Left kidney (tissue), 2 donors: ENCODE measurements around the gene MTG2. TPM values are rescaled to one million over a fixed set of nuclear protein-coding genes. Genes with fewer than 3 reads are reported as not detected.

ENCODE experiments used
- DNase-seq: peaks from one replicate; pipeline ENCODE4 v3.0.0-alpha.2; 2013
- polyA plus RNA-seq: library from polyadenylated mRNA; unstranded; fragments of 120-200 nt; gene quantifications from one replicate; pipeline ENCODE4 v1.2.1, GENCODE V29; 2013; ENCODE audit not compliant: insufficient read length

MTG2 gene
- polyA plus RNA-seq, 1 donor = 38.3 TPM

- DNase-seq = no peak
These were observed 756 bp downstream of the MTG2 start for GRCh38 chr20:62183426-62184142.

- no peak for DNase-seq
These were observed 3.2 kb downstream of the MTG2 start for GRCh38 chr20:62186096-62186426.

- no peak for DNase-seq
These were observed 4.3 kb downstream of the MTG2 start for GRCh38 chr20:62186887-62187866.

GRCh38 chr20:62190639-62191411 is 8.0 kb downstream of the MTG2 start:
- no peak for DNase-seq

GRCh38 chr20:62191781-62192559 is 9.1 kb downstream of the MTG2 start:
- DNase-seq = no peak

GRCh38 chr20:62192635-62193034 is 9.8 kb downstream of the MTG2 start:
- DNase-seq = no peak

- DNase-seq = no peak
These were observed 10.5 kb downstream of the MTG2 start for GRCh38 chr20:62193079-62194025.

GRCh38 chr20:62195075-62195405 is 12.2 kb downstream of the MTG2 start:
- DNase-seq = no peak

GRCh38 chr20:62195736-62196135 is 12.9 kb downstream of the MTG2 start:
- no peak for DNase-seq

GRCh38 chr20:62196286-62196685 is 13.5 kb downstream of the MTG2 start:
- no peak for DNase-seq

- DNase-seq = no peak
These were observed 14.5 kb downstream of the MTG2 start for GRCh38 chr20:62197311-62197710.

- no peak for DNase-seq
These were observed 15.0 kb downstream of the MTG2 start for GRCh38 chr20:62197801-62198200.

- no peak for DNase-seq
These were observed 15.7 kb downstream of the MTG2 start for GRCh38 chr20:62198496-62198895.

GRCh38 chr20:62198931-62199330 is 16.1 kb downstream of the MTG2 start:
- no peak for DNase-seq

- no peak for DNase-seq
These were observed 17.8 kb downstream of the MTG2 start for GRCh38 chr20:62200491-62201172.

GRCh38 chr20:62201173-62202082 is 18.6 kb downstream of the MTG2 start:
- DNase-seq = no peak

- DNase-seq = no peak
These were observed 19.2 kb downstream of the MTG2 start for GRCh38 chr20:62202083-62202395.

- DNase-seq = no peak
These were observed 20.0 kb downstream of the MTG2 start for GRCh38 chr20:62202676-62203377.
